H9 (cell line): Measurements from ENCODE around the gene BRD9. TPM values are rescaled to one million over a fixed set of nuclear protein-coding genes. Genes with fewer than 3 reads are reported as not detected.

Experiments
- DNase-seq: peaks from one replicate; pipeline ENCODE4 v3.0.0-alpha.2; 2017
- H2AFZ ChIP-seq: one replicate; pipeline ENCODE4 v1.6.1; 2013; ENCODE audit warnings: mild to moderate bottlenecking, low read length, control low read depth, moderate library complexity
- H2AK5ac ChIP-seq: 2 replicates; pipeline ENCODE4 v1.6.1; 2013; ENCODE audit warnings: low read length, control low read depth, mixed read lengths; ENCODE audit not compliant: insufficient read length
- H2BK120ac ChIP-seq: one replicate; pipeline ENCODE4 v1.6.1; 2013; ENCODE audit warnings: low read depth, mild to moderate bottlenecking, low read length, control low read depth, inconsistent platforms; ENCODE audit not compliant: poor library complexity, severe bottlenecking
- H2BK12ac ChIP-seq: 2 replicates; pipeline ENCODE4 v1.6.1; 2013; ENCODE audit warnings: low read length, control low read depth, mixed read lengths, low read depth; ENCODE audit not compliant: insufficient read length
- H2BK15ac ChIP-seq: 2 replicates; pipeline ENCODE4 v1.6.1; 2013; ENCODE audit warnings: low read depth, low read length, control low read depth
- H2BK20ac ChIP-seq: one replicate; pipeline ENCODE4 v1.6.1; 2013; ENCODE audit warnings: low read depth, mild to moderate bottlenecking, low read length, control low read depth, inconsistent platforms; ENCODE audit not compliant: poor library complexity, severe bottlenecking
- H2BK5ac ChIP-seq: 2 replicates; pipeline ENCODE4 v1.6.1; 2013; ENCODE audit warnings: low read length, control low read depth, mixed read lengths; ENCODE audit not compliant: insufficient read length
- H3K14ac ChIP-seq: 2 replicates; pipeline ENCODE4 v1.6.1; 2013; ENCODE audit warnings: low read length, control low read depth; ENCODE audit not compliant: insufficient read depth
- H3K18ac ChIP-seq: 2 replicates; pipeline ENCODE4 v1.6.1; 2013; ENCODE audit warnings: low read depth, mild to moderate bottlenecking, mixed read lengths, low read length, control low read depth; ENCODE audit not compliant: insufficient read length
- H3K23ac ChIP-seq: 2 replicates; pipeline ENCODE4 v1.6.1; 2013; ENCODE audit warnings: low read length, control low read depth, mixed read lengths, low read depth; ENCODE audit not compliant: insufficient read length
- H3K23me2 ChIP-seq: 2 replicates; pipeline ENCODE4 v1.6.1; 2013; ENCODE audit warnings: low read depth, mild to moderate bottlenecking, mixed read lengths, low read length, control low read depth; ENCODE audit not compliant: insufficient read length, poor library complexity, severe bottlenecking
- H3K27ac ChIP-seq: 2 replicates; pipeline ENCODE4 v1.5.1; 2013; ENCODE audit warnings: low read length, control low read depth, mixed read lengths, low read depth; ENCODE audit not compliant: insufficient read length
- H3K27me3 ChIP-seq: 2 replicates; pipeline ENCODE4 v1.6.1; 2013; ENCODE audit warnings: low read length, control low read depth, inconsistent platforms; ENCODE audit not compliant: insufficient read depth
- H3K4ac ChIP-seq: 2 replicates; pipeline ENCODE4 v1.6.1; 2013; ENCODE audit warnings: low read depth, mild to moderate bottlenecking, control low read depth, inconsistent platforms, low read length, moderate library complexity
- H3K4me1 ChIP-seq: 2 replicates; pipeline ENCODE4 v1.6.1; 2013; ENCODE audit warnings: low read length, control low read depth, inconsistent platforms; ENCODE audit not compliant: insufficient read depth
- H3K4me2 ChIP-seq: 2 replicates; pipeline ENCODE4 v1.6.1; 2013; ENCODE audit warnings: low read length, control low read depth, mixed read lengths; ENCODE audit not compliant: insufficient read length, insufficient read depth
- H3K56ac ChIP-seq: 2 replicates; pipeline ENCODE4 v1.6.1; 2013; ENCODE audit warnings: low read depth, mild to moderate bottlenecking, mixed read lengths, low read length, control low read depth; ENCODE audit not compliant: insufficient read length
- H3K79me1 ChIP-seq: 2 replicates; pipeline ENCODE4 v1.6.1; 2013; ENCODE audit warnings: low read depth, mild to moderate bottlenecking, moderate library complexity, low read length, control low read depth, inconsistent platforms; ENCODE audit not compliant: insufficient read depth, poor library complexity, severe bottlenecking
- H3K79me2 ChIP-seq: 2 replicates; pipeline ENCODE4 v1.6.1; 2013; ENCODE audit warnings: low read length, control low read depth, inconsistent platforms; ENCODE audit not compliant: insufficient read depth
- H3K9ac ChIP-seq: 2 replicates; pipeline ENCODE4 v1.6.1; 2013; ENCODE audit warnings: low read length, control low read depth, mixed read lengths; ENCODE audit not compliant: insufficient read length; ENCODE audit errors: extremely low read depth
- H3K9me3 ChIP-seq: one replicate; pipeline ENCODE4 v1.6.1; 2013; ENCODE audit warnings: low read depth, low read length, inconsistent platforms; ENCODE audit not compliant: control insufficient read depth
- H3T11ph ChIP-seq: one replicate; pipeline ENCODE4 v1.6.1; 2013; ENCODE audit warnings: mild to moderate bottlenecking, low read length, control low read depth, inconsistent platforms
- H4K20me1 ChIP-seq: one replicate; pipeline ENCODE4 v1.6.1; 2013; ENCODE audit not compliant: control insufficient read depth, insufficient read length, insufficient read depth
- H4K5ac ChIP-seq: 2 replicates; pipeline ENCODE4 v1.6.1; 2013; ENCODE audit warnings: low read depth, mild to moderate bottlenecking, mixed read lengths, low read length, control low read depth; ENCODE audit not compliant: insufficient read length
- H4K8ac ChIP-seq: replicated peaks from 2 replicates; pipeline ENCODE4 v1.6.1; 2013; ENCODE audit warnings: low read length, control low read depth, mixed read lengths, low read depth; ENCODE audit not compliant: insufficient read length
- H4K91ac ChIP-seq: 2 replicates; pipeline ENCODE4 v1.6.1; 2013; ENCODE audit warnings: low read depth, mild to moderate bottlenecking, moderate library complexity, mixed read lengths, low read length, control low read depth; ENCODE audit not compliant: insufficient read length
- H3K27ac Mint-ChIP-seq, 3 experiments: 2 replicates in 2 of 3; 3 replicates in 1 of 3; pipeline ENCODE4 v1.8.0; 2020 to 2021; ENCODE audit warnings: mixed read lengths in 3 of 3, mild to moderate bottlenecking in 1 of 3, moderate library complexity in 1 of 3
- H3K27me3 Mint-ChIP-seq: 2 replicates; pipeline ENCODE4 v1.8.0; 2021; ENCODE audit warnings: low read depth, mild to moderate bottlenecking, moderate library complexity, mixed read lengths
- H3K36me3 Mint-ChIP-seq, 3 experiments: 2 replicates in 2 of 3; 3 replicates in 1 of 3; pipeline ENCODE4 v1.8.0; 2020 to 2021; ENCODE audit warnings: low read depth in 3 of 3, mixed read lengths in 3 of 3; ENCODE audit not compliant: insufficient read depth in 1 of 3
- H3K4me1 Mint-ChIP-seq, 2 experiments: 2 replicates each; pipeline ENCODE4 v1.8.0; 2020; ENCODE audit warnings: mixed read lengths in 2 of 2
- H3K4me3 Mint-ChIP-seq, 2 experiments: 2 replicates in 1 of 2; 3 replicates in 1 of 2; pipeline ENCODE4 v1.8.0; 2020 to 2021; ENCODE audit warnings: mild to moderate bottlenecking in 2 of 2, mixed read lengths in 2 of 2, moderate library complexity in 1 of 2
- H3K9me3 Mint-ChIP-seq, 2 experiments: 2 replicates in 1 of 2; 3 replicates in 1 of 2; pipeline ENCODE4 v1.8.0; 2020; ENCODE audit warnings: mild to moderate bottlenecking in 2 of 2, mixed read lengths in 2 of 2, moderate library complexity in 1 of 2
- WGBS: extraction: QIAGEN DNeasy Blood & Tissue Kit; methylation state at CpG from one replicate; pipeline ENCODE4 v1.1.7; 2013; ENCODE audit warnings: missing lambda C conversion rate, low lambda C conversion rate, mixed read lengths; ENCODE audit not compliant: insufficient read length; ENCODE audit errors: extremely low coverage; 5-methylcytosine and 5-hydroxymethylcytosine counted together
- total RNA-seq: library from RNA; stranded (reverse); gene quantifications from 2 replicates; pipeline ENCODE4 v1.2.1, GENCODE V29; 2021
- TF ChIP-seq, protein P1 (sequence below): fragments of 200-600 bp; sonication (generic); conservative IDR thresholded peaks from 3 replicates; pipeline ENCODE4 v1.8.0; 2021; ENCODE audit warnings: antibody characterized with exemption, mild to moderate bottlenecking

The BRD9 gene
- total RNA-seq, 1 experiment from 2014 or later = 70.5 TPM

DNA sequence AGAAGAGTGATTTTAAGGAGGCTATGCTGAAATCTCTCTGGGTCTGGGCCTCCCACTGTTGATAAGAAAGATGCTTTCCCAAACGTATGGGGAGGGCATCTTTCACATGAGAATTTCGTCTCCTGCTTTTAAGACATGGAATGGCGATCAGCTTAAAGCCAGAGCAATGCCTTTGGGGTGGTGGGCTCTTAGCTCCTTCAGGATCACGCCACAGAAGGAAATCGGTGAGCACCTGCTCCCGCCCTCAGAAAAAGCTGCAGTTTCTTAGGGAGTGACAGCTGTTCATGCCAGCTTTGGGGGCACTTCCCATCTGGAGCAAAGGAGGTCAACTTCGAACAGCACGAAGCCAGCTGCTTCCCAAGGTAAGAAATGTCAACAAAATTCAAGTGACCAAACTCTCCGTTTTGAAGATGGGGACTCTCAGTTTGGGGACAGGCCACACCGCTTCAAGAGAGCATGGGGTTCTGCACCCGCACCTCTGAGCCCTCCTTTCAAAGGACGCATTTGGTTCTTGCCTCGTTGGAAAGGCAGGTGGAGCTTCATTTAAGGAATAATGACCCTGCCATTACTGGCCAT lies 39.1 kb upstream of the BRD9 start:
- Mint-ChIP-seq H3K4me1 (peaks cover 0 to under 1% of the 10 kb centered on the region in 2 experiments; a peak in 1 of 4 replicates), H3K27ac (no peak overlapping the region), H3K9me3 (peaks cover 0 to 3% of the 10 kb centered on the region in 2 experiments; a peak in 3 of 5 replicates), H3K4me3 (no peak overlapping the region), H3K27me3 (peaks cover 59% of the 10 kb centered on the region), H3K36me3 (no peaks in the 10 kb centered on the region)
- no CpG with 5 or more reads among the region's 13 CpGs for WGBS
- H2BK12ac ChIP-seq = no peak overlapping the region
- H4K20me1 ChIP-seq = no peaks in the 10 kb centered on the region
- TF ChIP-seq, protein P1, sequence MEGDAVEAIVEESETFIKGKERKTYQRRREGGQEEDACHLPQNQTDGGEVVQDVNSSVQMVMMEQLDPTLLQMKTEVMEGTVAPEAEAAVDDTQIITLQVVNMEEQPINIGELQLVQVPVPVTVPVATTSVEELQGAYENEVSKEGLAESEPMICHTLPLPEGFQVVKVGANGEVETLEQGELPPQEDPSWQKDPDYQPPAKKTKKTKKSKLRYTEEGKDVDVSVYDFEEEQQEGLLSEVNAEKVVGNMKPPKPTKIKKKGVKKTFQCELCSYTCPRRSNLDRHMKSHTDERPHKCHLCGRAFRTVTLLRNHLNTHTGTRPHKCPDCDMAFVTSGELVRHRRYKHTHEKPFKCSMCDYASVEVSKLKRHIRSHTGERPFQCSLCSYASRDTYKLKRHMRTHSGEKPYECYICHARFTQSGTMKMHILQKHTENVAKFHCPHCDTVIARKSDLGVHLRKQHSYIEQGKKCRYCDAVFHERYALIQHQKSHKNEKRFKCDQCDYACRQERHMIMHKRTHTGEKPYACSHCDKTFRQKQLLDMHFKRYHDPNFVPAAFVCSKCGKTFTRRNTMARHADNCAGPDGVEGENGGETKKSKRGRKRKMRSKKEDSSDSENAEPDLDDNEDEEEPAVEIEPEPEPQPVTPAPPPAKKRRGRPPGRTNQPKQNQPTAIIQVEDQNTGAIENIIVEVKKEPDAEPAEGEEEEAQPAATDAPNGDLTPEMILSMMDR = no peak
- H3K4me2 ChIP-seq = no peak overlapping the region
- H3K27ac ChIP-seq = no peak overlapping the region
- DNase-seq = no peak
- no peaks in the 10 kb centered on the region for H3K79me2 ChIP-seq
- no peak overlapping the region for H2BK15ac ChIP-seq
- H2BK5ac ChIP-seq = no peak overlapping the region
- H3K23me2 ChIP-seq = no peaks in the 10 kb centered on the region
- no peaks in the 10 kb centered on the region for H3K9me3 ChIP-seq
- H4K91ac ChIP-seq = no peak overlapping the region
- no peak overlapping the region for H3K23ac ChIP-seq
- no peak overlapping the region for H2BK20ac ChIP-seq
- no peak overlapping the region for H2AFZ ChIP-seq
- H2AK5ac ChIP-seq = no peak overlapping the region
- no peak overlapping the region for H3K14ac ChIP-seq
- H3K27me3 ChIP-seq = no peaks in the 10 kb centered on the region
- H3K79me1 ChIP-seq = no peaks in the 10 kb centered on the region
- H3K9ac ChIP-seq = no peak overlapping the region
- no peak overlapping the region for H3K4ac ChIP-seq
- H2BK120ac ChIP-seq = no peak overlapping the region
- no peak overlapping the region for H4K5ac ChIP-seq
- no peak overlapping the region for H3K56ac ChIP-seq
- no peak overlapping the region for H3K18ac ChIP-seq
- H3K4me1 ChIP-seq = no peaks in the 10 kb centered on the region
- no peak overlapping the region for H3T11ph ChIP-seq
- no peak overlapping the region for H4K8ac ChIP-seq
